OCI-M1 (cell line): Measurements from ENCODE around the gene C19orf25.

Experiments used
- DNase-seq: peaks from one replicate; lab custom pipeline; 2025; lab: John Stamatoyannopoulos, UW

Gene C19orf25

GRCh38 chr19:1496714-1497577, 17.9 kb upstream of the C19orf25 start:
- no peak for DNase-seq

- DNase-seq = no peak
Measured at GRCh38 chr19:1495799-1496713, 17.0 kb upstream of the C19orf25 start.

- DNase-seq = no peak
Measured at GRCh38 chr19:1495051-1495798, 16.2 kb upstream of the C19orf25 start.

DNA sequence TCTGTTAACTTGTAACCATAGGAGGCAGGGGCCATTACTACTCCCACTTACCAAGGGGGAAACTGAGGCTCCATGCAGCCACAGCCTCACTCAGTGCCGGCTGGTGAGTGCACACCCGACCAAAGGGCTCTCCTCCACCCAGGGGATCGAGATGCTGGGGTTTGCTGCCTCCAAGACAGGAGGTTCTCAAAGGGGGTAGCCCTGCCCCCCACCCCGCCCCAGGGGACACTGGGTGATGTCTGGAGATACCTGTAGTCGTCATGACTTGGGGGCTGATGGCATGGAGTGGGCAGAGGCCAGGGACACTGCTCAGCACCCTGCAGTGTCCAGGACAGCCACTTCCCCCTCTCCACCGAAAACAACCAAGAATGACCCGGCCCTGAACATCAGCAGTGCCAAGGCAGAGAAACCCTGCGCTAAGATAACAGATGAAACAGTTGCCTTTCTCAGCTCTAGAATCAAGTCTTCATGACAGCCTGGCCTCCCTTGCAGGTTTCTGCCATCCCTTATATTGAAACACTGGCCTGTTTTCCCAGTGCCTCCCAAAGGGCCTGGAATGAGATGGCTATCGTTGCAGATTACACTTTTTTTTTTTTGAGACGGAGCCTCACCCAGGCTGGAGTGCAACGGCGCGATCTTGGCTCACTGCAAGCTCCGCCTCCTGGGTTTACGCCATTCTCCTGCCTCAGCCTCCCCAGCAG, 15.2 kb upstream of the C19orf25 start:
- no peak for DNase-seq

DNA sequence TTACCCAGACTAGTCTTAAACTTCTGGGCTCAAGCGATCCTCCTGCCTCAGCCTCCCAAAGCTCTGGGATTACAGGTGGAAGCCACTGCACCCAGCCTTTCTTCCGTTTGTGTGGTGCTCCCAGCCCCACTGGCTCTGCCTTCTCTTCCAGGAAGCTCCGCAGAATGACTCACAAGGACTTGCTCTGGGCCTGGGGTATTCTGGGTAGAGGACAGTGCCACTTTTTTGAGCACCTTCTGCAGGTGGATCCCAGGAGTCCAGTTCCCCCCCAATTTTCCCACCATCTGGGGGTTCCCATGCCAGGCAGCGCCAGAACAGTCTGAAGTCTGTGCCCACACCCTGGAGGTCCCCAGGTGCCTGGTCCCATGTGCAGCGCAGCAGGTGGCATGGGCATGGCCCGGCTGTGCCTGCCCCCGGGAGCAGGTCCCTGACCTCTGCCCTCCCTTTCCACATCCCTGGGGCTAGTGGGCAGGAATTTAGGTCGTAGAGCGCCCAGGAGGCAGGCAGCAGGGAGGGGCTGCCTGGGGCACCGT, 13.5 kb upstream of the C19orf25 start:
- DNase-seq = no peak

DNA sequence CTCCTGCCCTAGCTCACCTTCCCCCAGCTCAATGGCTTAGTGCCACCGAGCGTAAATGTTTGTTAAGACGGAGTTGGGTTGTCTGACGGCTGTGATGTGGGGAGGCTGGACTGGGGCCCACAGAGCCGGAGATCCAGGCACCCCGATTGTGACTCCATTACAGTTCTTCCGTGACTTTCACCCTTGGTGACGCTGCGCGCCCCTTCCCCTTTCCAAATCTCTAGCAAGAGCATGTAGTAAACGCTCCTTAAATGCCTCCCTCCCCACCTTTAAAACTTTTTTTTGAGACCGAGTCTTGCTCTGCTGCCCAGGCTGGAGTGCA, 12.8 kb upstream of the C19orf25 start:
- DNase-seq = no peak

- DNase-seq = no peak
Measured at GRCh38 chr19:1491114-1491848, 12.3 kb upstream of the C19orf25 start, which contains the start of gene REEP6. Gene REEP6, plus strand, starts transcription at chr19:1491181. Its CDS starts 89 bp downstream, at chr19:1491270.

DNA sequence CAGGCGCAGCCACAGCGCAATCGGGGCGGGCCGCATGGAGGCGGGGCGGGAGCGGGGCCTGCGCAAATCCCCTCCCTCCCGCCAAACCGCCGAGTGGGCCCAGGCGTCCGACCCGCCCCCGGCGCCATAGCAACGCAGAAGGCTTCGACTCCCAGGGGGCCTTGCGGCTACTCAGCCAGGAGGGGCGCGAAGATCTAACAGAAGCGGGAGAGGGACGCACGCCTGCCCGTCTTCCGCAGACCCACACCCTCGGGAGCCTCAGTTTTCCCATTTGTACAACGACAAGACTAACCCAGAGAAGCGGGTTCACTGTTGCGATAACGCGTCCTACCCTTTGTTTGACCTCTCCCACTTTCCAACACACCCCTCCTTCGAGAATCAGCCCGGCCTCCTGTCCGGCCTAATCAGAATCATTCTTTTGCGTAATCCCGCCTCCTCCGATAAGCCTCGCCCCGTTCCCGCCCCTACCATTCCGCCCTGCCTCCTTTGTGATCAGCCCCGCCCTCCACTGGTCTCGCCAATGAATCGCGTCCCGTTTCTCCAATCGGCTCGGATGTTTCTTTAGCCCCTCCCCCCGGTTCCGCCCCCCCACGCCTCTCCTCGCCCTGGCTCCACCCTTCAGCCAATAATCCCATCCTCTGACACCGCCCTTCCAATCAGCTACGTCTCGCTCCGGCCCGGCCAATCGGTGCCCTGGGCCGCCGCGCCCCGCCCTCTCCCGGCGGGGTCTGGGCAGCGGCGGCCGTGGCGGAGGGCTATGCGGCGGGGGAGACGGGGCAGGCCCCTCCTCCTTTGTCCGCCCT, 11.5 kb upstream of the C19orf25 start, which contains the start of gene PCSK4:
TSS of gene PCSK4 (minus strand) at position 40 of the 803 bp plus-strand sequence. CDS start at position 36, 4 bp downstream.
- DNase-seq = peak; percentile 97

DNA sequence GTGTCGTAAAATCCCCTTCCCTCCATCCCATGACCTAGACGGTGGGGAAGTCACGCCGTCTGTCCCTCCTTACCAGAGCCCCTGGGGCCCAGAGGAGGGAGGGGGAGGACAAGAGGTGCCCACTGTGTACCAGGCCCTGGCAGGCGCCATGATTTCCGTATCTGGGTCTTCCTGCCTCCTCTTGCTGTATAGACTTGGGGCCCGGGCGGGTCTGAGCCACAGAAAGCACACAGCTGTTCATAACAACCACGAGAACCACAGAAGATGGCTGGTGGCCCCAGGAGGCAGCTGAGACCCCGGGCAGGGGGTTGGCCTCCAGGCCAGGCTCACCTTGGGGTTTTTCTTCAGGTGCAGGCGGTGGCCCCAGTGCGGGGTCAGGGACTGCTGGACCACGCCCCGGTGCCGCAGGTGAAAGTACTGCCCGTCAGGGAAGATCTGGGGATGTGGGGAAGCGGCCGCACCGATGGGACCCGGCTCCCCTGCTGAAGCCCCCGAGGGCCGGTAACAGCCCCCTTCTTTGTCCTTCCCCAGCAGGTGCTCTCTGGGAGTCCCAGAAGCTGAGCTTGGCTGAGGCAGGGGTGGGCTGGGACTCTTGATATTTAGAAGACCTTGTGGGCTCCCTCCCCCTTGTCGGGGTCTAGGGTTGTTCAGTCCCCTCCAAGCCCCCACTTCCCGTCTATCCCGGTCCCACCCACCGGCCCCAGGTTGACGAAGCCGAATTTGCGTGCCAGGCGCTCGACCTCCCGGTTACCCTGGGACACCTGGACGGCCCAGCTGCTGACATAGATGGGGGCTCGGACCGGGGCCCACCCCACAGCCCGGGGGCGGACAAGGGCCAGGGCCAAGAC, 10.7 kb upstream of the C19orf25 start:
- no peak for DNase-seq

- DNase-seq = no peak
Measured at GRCh38 chr19:1488282-1488601, 9.2 kb upstream of the C19orf25 start.

DNA sequence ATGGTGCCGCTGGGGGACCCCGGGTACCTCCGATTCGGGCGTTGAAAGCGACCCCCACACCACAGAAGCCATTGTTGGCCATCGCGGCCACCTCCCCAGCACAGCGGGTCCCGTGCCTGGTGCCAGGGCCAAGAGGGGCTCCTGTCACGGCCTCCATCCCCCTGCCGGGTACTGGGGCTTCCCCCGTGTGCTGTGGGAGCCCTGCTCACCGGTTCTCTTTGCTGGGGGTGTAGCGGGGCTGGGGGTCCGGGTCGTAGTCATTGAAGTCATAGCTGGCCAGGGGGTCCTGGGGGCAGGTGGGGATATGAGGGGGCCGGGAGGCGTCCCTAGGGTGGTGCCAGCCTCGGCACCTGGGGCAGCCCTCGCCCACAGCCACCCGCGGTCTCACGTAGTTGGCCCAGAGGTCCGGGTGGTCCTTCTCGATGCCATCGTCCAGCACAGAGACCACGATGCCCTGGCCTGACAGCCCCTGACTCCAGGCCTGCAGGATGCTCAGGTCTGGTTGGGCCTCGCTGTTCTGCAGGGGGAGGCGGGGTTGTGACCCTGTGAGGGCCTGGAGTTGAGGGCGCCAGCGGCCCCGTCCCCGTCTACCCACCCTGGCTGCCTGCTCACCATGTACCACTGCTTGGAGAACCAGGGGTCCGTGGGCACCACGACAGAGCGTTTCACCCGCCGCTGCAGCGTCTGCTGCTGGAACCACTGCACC, 8.7 kb upstream of the C19orf25 start:
- no peak for DNase-seq

GRCh38 chr19:1486720-1487575, 7.9 kb upstream of the C19orf25 start:
- DNase-seq = no peak

- no peak for DNase-seq
Measured at GRCh38 chr19:1483979-1484428, 5.0 kb upstream of the C19orf25 start.

GRCh38 chr19:1483131-1483978, 4.3 kb upstream of the C19orf25 start:
- DNase-seq = no peak

DNA sequence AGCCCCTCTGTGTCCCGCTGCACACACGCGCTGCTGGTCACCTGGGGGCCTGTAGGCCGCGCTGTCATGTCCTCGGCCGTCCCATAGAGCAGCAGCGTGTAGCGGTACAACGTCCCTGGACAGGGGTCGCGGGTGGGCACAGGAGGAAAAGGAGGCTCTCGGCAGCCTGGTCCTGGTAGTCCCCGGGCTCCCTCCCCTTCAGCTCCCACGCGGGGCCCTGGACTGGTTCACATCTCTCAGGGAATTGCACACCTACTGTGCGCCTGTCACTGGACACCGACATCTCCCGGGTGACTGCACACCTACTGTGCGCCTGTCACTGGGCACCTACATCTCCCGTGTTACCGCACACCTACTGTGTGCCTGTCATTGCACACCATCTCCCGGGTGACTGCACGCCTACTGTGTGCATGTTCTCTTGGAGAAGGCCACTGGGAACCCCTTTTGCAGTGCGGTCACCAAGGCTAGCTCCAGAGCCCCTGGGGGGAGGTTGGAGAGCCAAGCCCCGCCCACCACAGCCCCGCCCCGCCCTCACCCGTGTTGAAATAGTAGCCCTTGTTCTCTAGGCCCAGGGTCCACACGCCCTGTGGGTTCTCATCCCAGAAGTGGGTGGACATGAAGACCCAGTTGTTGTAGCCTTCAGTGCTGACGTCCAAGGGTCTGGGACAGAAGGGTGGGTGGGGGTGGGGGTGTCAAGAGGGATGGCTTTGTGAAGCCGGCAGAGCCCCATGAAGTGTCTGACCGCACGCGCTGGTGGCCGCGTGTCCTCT, 3.5 kb upstream of the C19orf25 start:
- DNase-seq = no peak
